ENCODE data around the gene SPATS1. TPM values are rescaled to one million over a fixed set of nuclear protein-coding genes. Genes with fewer than 3 reads are reported as not detected.
A peak's percentile ranks its signal among the peaks of the same experiment; 100 is the strongest.

SPATS1 gene
- total RNA-seq, 1 experiment from 2014 or later: not detected

DNA sequence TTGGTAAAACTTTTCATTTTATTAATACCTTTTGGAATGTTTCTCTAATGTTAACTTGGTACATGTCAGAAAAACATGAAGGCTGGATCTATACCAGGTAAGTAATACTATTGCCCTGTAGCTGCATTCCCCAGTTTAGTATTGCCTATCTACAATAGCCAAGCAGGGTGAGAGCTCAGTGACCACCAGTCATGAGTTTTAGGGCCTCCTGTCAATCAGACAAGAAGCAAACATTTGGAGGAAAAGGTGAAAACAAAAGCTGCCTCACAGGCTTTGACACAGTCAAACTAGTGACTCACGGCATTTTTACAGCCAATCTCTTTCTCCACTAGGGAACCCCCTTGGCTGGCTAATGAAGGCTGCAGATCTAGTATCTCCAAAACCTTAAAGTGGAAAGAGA lies 35.5 kb downstream of the SPATS1 start:
- Histone ChIP-seq H3K9ac (ENCODE audit: low read length) (no peak overlapping the region), H3K27me3 (ENCODE audit: low read length) (no peaks in the 10 kb centered on the region), H3K4me1 (ENCODE audit: insufficient read depth, low read length) (0 out of 2 replicates have a peak, but pooled peaks cover 5% of the 10 kb centered on the region), H3K27ac (ENCODE audit: low read length) (no peak overlapping the region), H3K36me3 (ENCODE audit: low read depth, low read length) (no peaks in the 10 kb centered on the region), H3K9me2 (replicated peaks; ENCODE audit: low read length) (no peaks in the 10 kb centered on the region), H3K79me2 (ENCODE audit: low read length) (no peaks in the 10 kb centered on the region), H3F3A (ENCODE audit: low read length, unreplicated experiment) (no peaks in the 10 kb centered on the region), H3K4me3 (ENCODE audit: low read length) (no peak overlapping the region), H2AFZ (ENCODE audit: low read length) (no peak overlapping the region), H4K20me1 (ENCODE audit: low read length) (no peaks in the 10 kb centered on the region), H3K4me2 (ENCODE audit: low read length) (no peak overlapping the region), H3K9me3 (ENCODE audit: low read length) (no peaks in the 10 kb centered on the region)
- intact Hi-C loops (cut with micrococcal nuclease): no loop called here
- ATAC-seq: no peak
- BruUV-seq (replicated peaks): no TSS peak
- peak; percentile 25 for DNase-seq
- TF ChIP-seq EZH2phosphoT487 (IDR thresholded peaks at IDR 0.05; ENCODE audit: borderline replicate concordance, low read length) (no peak), EZH2 (IDR thresholded peaks at IDR 0.05; ENCODE audit: low read length, unreplicated experiment) (no peak)
- TF ChIP-seq, protein P1, sequence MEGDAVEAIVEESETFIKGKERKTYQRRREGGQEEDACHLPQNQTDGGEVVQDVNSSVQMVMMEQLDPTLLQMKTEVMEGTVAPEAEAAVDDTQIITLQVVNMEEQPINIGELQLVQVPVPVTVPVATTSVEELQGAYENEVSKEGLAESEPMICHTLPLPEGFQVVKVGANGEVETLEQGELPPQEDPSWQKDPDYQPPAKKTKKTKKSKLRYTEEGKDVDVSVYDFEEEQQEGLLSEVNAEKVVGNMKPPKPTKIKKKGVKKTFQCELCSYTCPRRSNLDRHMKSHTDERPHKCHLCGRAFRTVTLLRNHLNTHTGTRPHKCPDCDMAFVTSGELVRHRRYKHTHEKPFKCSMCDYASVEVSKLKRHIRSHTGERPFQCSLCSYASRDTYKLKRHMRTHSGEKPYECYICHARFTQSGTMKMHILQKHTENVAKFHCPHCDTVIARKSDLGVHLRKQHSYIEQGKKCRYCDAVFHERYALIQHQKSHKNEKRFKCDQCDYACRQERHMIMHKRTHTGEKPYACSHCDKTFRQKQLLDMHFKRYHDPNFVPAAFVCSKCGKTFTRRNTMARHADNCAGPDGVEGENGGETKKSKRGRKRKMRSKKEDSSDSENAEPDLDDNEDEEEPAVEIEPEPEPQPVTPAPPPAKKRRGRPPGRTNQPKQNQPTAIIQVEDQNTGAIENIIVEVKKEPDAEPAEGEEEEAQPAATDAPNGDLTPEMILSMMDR (conservative IDR thresholded peaks at IDR 0.05; ENCODE audit: low read depth, low read length): no peak
- ChIA-PET POLR2A (ENCODE audit: unreplicated experiment) (no interaction called here), CTCF (no interaction called here)

GRCh38 chr6:44381739-44382138 lies 39.3 kb downstream of the SPATS1 start:
- peaks cover 5% of the 10 kb centered on the region for H3K4me1 ChIP-seq (ENCODE audit: insufficient read depth, low read length)
- no TSS peak for BruUV-seq (replicated peaks)
- H3K27ac ChIP-seq (ENCODE audit: low read length): no peak overlapping the region
- H3K9me2 ChIP-seq (replicated peaks; ENCODE audit: low read length): no peaks in the 10 kb centered on the region
- H3K79me2 ChIP-seq (ENCODE audit: low read length): no peaks in the 10 kb centered on the region
- H3K36me3 ChIP-seq (ENCODE audit: low read depth, low read length): no peaks in the 10 kb centered on the region
- no peaks in the 10 kb centered on the region for H3F3A ChIP-seq (ENCODE audit: low read length, unreplicated experiment)
- no peak overlapping the region for H3K4me2 ChIP-seq (ENCODE audit: low read length)
- POLR2A ChIA-PET (ENCODE audit: unreplicated experiment): no interaction called here
- no peaks in the 10 kb centered on the region for H4K20me1 ChIP-seq (ENCODE audit: low read length)
- no peak overlapping the region for H2AFZ ChIP-seq (ENCODE audit: low read length)
- H3K27me3 ChIP-seq (ENCODE audit: low read length): no peaks in the 10 kb centered on the region
- ATAC-seq (no peak), DNase-seq (no peak)
- H3K9me3 ChIP-seq (ENCODE audit: low read length): no peaks in the 10 kb centered on the region
- no peak overlapping the region for H3K4me3 ChIP-seq (ENCODE audit: low read length)
- intact Hi-C loops (cut with micrococcal nuclease): no loop called here
- TF ChIP-seq EZH2 (IDR thresholded peaks at IDR 0.05; ENCODE audit: low read length, unreplicated experiment): no peak
- TF ChIP-seq EZH2phosphoT487 (IDR thresholded peaks at IDR 0.05; ENCODE audit: borderline replicate concordance, low read length): no peak
- TF ChIP-seq, protein P1 (conservative IDR thresholded peaks at IDR 0.05; ENCODE audit: low read depth, low read length): no peak
- no peak overlapping the region for H3K9ac ChIP-seq (ENCODE audit: low read length)
- CTCF ChIA-PET: no interaction called here

DNA sequence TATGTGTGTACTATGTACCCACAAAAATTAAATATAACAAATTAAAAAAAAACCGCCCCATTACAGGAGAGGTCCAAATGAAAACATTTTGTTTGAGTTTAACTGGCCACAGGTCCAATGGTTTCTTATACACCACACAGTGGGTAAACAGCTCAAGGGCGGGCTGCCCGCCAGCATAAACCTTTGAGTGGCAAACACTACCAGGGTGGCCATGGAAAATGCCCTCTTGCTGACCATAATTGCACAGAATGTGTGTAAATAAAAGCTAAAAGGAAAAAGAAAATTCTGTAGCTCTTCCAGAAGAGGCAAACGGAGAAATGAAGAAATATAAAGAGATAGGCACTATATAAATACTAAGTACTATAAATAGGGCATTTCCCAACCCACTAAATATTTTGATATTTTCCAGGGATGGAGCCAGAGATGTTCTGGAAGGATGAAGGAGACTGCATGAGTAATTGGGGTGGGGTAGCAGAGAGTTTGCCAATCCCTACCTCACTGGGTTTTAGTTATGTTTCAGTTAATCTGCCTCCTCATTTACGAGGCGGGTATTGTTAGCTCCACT lies 44.0 kb downstream of the SPATS1 start:
- H3K4me3 ChIP-seq (ENCODE audit: low read length): peak overlapping the region; percentile 95
- H3K36me3 ChIP-seq (ENCODE audit: low read depth, low read length): peaks cover 7% of the 10 kb centered on the region
- BruUV-seq (replicated peaks): no TSS peak
- peak overlapping the region; percentile 98 for H3K4me2 ChIP-seq (ENCODE audit: low read length)
- no peak for TF ChIP-seq EZH2 (IDR thresholded peaks at IDR 0.05; ENCODE audit: low read length, unreplicated experiment)
- intact Hi-C loops (cut with micrococcal nuclease): no loop called here
- peak overlapping the region; percentile 98 for H2AFZ ChIP-seq (ENCODE audit: low read length)
- H3K9ac ChIP-seq (ENCODE audit: low read length): peak overlapping the region; percentile 98
- ChIA-PET POLR2A (ENCODE audit: unreplicated experiment) (no interaction called here), CTCF (no interaction called here)
- peak overlapping the region; percentile 75; the same call in 1 of the 2 replicates for H3K27ac ChIP-seq (ENCODE audit: low read length)
- H3K27me3 ChIP-seq (ENCODE audit: low read length): no peaks in the 10 kb centered on the region
- peaks cover 27% of the 10 kb centered on the region for H4K20me1 ChIP-seq (ENCODE audit: low read length)
- no peaks in the 10 kb centered on the region for H3K9me3 ChIP-seq (ENCODE audit: low read length)
- ATAC-seq (peak; percentile 19), DNase-seq (no peak)
- H3K9me2 ChIP-seq (replicated peaks; ENCODE audit: low read length): no peaks in the 10 kb centered on the region
- H3K79me2 ChIP-seq (ENCODE audit: low read length): peaks cover 35% of the 10 kb centered on the region
- H3K4me1 ChIP-seq (ENCODE audit: insufficient read depth, low read length): peaks cover 24% of the 10 kb centered on the region
- no peaks in the 10 kb centered on the region for H3F3A ChIP-seq (ENCODE audit: low read length, unreplicated experiment)
